H1 (cell line): ENCODE measurements around the gene POLL. TPM values are rescaled to one million over a fixed set of nuclear protein-coding genes. Genes with fewer than 3 reads are reported as not detected.

ENCODE experiments used
- CTCF ChIA-PET: fragments of 300-600 bp; sonication (Branson Sonifier 250); formaldehyde crosslinking; loops from one replicate; lab custom pipeline; 2021; ENCODE audit not compliant: partially characterized antibody; lab: Charles Lee
- POLR2A ChIA-PET: fragments of 300-600 bp; sonication (Branson Sonifier 250); formaldehyde crosslinking; loops from one replicate; lab custom pipeline; 2021; ENCODE audit warnings: inconsistent platforms; ENCODE audit not compliant: partially characterized antibody; lab: Charles Lee
- DNase-seq, 2 experiments: peaks; one replicate each; pipeline versions ENCODE4 v3.0.0 to v3.0.0-alpha.2; 2010 to 2022; ENCODE audit warnings: low spot score in 2 of 2, low read depth in 1 of 2, mixed read lengths in 1 of 2
- FAIRE-seq: peaks from 2 replicates; lab custom pipeline; 2011; peaks lifted over from hg19 to GRCh38; lab: Jason Lieb, UNC
- H2AFZ ChIP-seq: 2 replicates; pipeline ENCODE4 v1.8.1; 2012; ENCODE audit warnings: low read length, inconsistent platforms
- H2AK5ac ChIP-seq: 2 replicates; pipeline ENCODE4 v1.6.1; 2013; ENCODE audit warnings: low read depth, low read length
- H2BK120ac ChIP-seq: replicated peaks from 2 replicates; pipeline ENCODE3; 2013; ENCODE audit warnings: low read depth, low read length, inconsistent platforms
- H2BK12ac ChIP-seq: 2 replicates; pipeline ENCODE4 v1.6.1; 2013; ENCODE audit warnings: low read depth, low read length
- H2BK15ac ChIP-seq: 2 replicates; pipeline ENCODE4 v1.6.1; 2013; ENCODE audit warnings: low read length
- H2BK20ac ChIP-seq: 2 replicates; pipeline ENCODE4 v1.6.1; 2013; ENCODE audit warnings: low read length
- H2BK5ac ChIP-seq: 2 replicates; pipeline ENCODE4 v1.6.1; 2013; ENCODE audit warnings: low read depth, low read length
- H3K14ac ChIP-seq: 2 replicates; pipeline ENCODE4 v1.6.1; 2013; ENCODE audit warnings: inconsistent platforms; ENCODE audit not compliant: insufficient read length
- H3K18ac ChIP-seq: 2 replicates; pipeline ENCODE4 v1.6.1; 2013; ENCODE audit warnings: low read length; ENCODE audit errors: extremely low read depth
- H3K23ac ChIP-seq: 2 replicates; pipeline ENCODE4 v1.6.1; 2013; ENCODE audit warnings: inconsistent platforms; ENCODE audit not compliant: insufficient read length
- H3K23me2 ChIP-seq: 2 replicates; pipeline ENCODE4 v1.6.1; 2013; ENCODE audit warnings: low read depth, low read length
- H3K27ac ChIP-seq: 2 replicates; pipeline ENCODE4 v1.6.1; 2011; ENCODE audit warnings: low read depth, low read length, inconsistent platforms
- H3K27me3 ChIP-seq, 4 experiments: replicated peaks in 1 of 4; 1 replicate in 1 of 4; 2 replicates in 3 of 4; pipeline versions ENCODE4 v1.6.1 to v1.8.1; 2011 to 2013; ENCODE audit warnings: low read length in 3 of 4, mild to moderate bottlenecking in 3 of 4, inconsistent platforms in 2 of 4, mixed read lengths in 2 of 4, moderate library complexity in 1 of 4; ENCODE audit not compliant: control insufficient read depth in 3 of 4, insufficient read depth in 3 of 4; ENCODE audit errors: extremely low read depth in 1 of 4
- H3K36me3 ChIP-seq, 4 experiments: 2 replicates each; pipeline versions ENCODE4 v1.6.1 to v1.8.1; 2011 to 2013; ENCODE audit warnings: mild to moderate bottlenecking in 4 of 4, low read length in 3 of 4, moderate library complexity in 2 of 4, control low read depth in 1 of 4, inconsistent platforms in 1 of 4; ENCODE audit not compliant: insufficient read depth in 4 of 4, control insufficient read depth in 2 of 4
- H3K4ac ChIP-seq: replicated peaks from 2 replicates; pipeline ENCODE3; 2013; ENCODE audit warnings: low read length, low read depth, mixed read lengths, inconsistent platforms; ENCODE audit not compliant: insufficient read length
- H3K4me1 ChIP-seq, 4 experiments: replicated peaks in 1 of 4; 1 replicate in 1 of 4; 2 replicates in 3 of 4; pipeline versions ENCODE4 v1.6.1 to v1.8.1; 2011 to 2013; ENCODE audit warnings: low read length in 3 of 4, inconsistent platforms in 2 of 4, mixed read lengths in 1 of 4; ENCODE audit not compliant: insufficient read depth in 4 of 4, control insufficient read depth in 3 of 4
- H3K4me2 ChIP-seq, 2 experiments: 2 replicates each; pipeline versions ENCODE4 v1.6.1 to v1.8.1; 2011 to 2013; ENCODE audit warnings: low read depth in 2 of 2, low read length in 2 of 2, control low read depth in 1 of 2, inconsistent platforms in 1 of 2, mild to moderate bottlenecking in 1 of 2; ENCODE audit not compliant: insufficient read depth in 1 of 2
- H3K4me3 ChIP-seq, 4 experiments: fragments of 200-600, 300-600 bp in 1 of 4; sonication (generic), shearing (Covaris generic), sonication (Bioruptor Twin) in 1 of 4; 2 replicates each; pipeline versions ENCODE4 v1.5.1 to v1.8.1; 2011 to 2016; ENCODE audit warnings: low read length in 4 of 4, low read depth in 3 of 4, control low read depth in 2 of 4, inconsistent platforms in 2 of 4, mild to moderate bottlenecking in 2 of 4, mixed read lengths in 1 of 4, moderate library complexity in 1 of 4; ENCODE audit not compliant: insufficient read depth in 2 of 4; ENCODE audit errors: extremely low read depth in 1 of 4
- H3K56ac ChIP-seq: replicated peaks from 2 replicates; pipeline ENCODE3; 2013; ENCODE audit warnings: low read depth, mild to moderate bottlenecking, mixed read lengths, low read length, inconsistent platforms; ENCODE audit not compliant: insufficient read length
- H3K79me1 ChIP-seq: 2 replicates; pipeline ENCODE4 v1.6.1; 2013; ENCODE audit warnings: low read depth, low read length, control low read depth
- H3K79me2 ChIP-seq, 2 experiments: 2 replicates each; pipeline versions ENCODE4 v1.6.1 to v1.8.1; 2012 to 2013; ENCODE audit warnings: low read length in 2 of 2, mild to moderate bottlenecking in 2 of 2, inconsistent platforms in 1 of 2; ENCODE audit not compliant: insufficient read depth in 2 of 2, control insufficient read depth in 1 of 2
- H3K9ac ChIP-seq, 4 experiments: replicated peaks in 1 of 4; 1 replicate in 1 of 4; 2 replicates in 3 of 4; pipeline versions ENCODE4 v1.6.1 to v1.8.1; 2011 to 2013; ENCODE audit warnings: low read depth in 3 of 4, low read length in 3 of 4, control low read depth in 2 of 4, mild to moderate bottlenecking in 2 of 4, moderate library complexity in 2 of 4, inconsistent platforms in 1 of 4; ENCODE audit errors: extremely low read depth in 1 of 4
- H3K9me3 ChIP-seq, 2 experiments: 2 replicates each; pipeline versions ENCODE4 v1.6.1 to v1.8.1; 2012 to 2013; ENCODE audit warnings: mild to moderate bottlenecking in 2 of 2, moderate library complexity in 2 of 2, control low read depth in 1 of 2, inconsistent platforms in 1 of 2, low read depth in 1 of 2, low read length in 1 of 2, mixed read lengths in 1 of 2; ENCODE audit not compliant: insufficient read depth in 2 of 2
- H4K20me1 ChIP-seq, 2 experiments: replicated peaks in 1 of 2; 2 replicates each; pipeline versions ENCODE3 to v1.8.1; 2011 to 2013; ENCODE audit warnings: inconsistent platforms in 2 of 2, low read length in 2 of 2, mild to moderate bottlenecking in 1 of 2; ENCODE audit not compliant: insufficient read depth in 2 of 2, control insufficient read depth in 1 of 2
- H4K5ac ChIP-seq: 2 replicates; pipeline ENCODE4 v1.6.1; 2013; ENCODE audit warnings: low read length, low read depth, mixed read lengths, inconsistent platforms; ENCODE audit not compliant: insufficient read length
- H4K8ac ChIP-seq: 2 replicates; pipeline ENCODE4 v1.8.0; 2013; ENCODE audit warnings: mild to moderate bottlenecking, moderate library complexity, low read length, inconsistent platforms; ENCODE audit not compliant: insufficient read depth; ENCODE audit errors: extremely low read depth
- H4K91ac ChIP-seq: replicated peaks from 2 replicates; pipeline ENCODE3; 2013; ENCODE audit warnings: low read length, mixed read lengths, inconsistent platforms; ENCODE audit not compliant: insufficient read length
- POLR2A ChIP-seq, 2 experiments: IDR thresholded peaks; 1 replicate in 1 of 2; 2 replicates in 1 of 2; pipeline ENCODE4 v1.6.1; 2011; ENCODE audit warnings: low read depth in 2 of 2, low read length in 2 of 2, mild to moderate bottlenecking in 2 of 2; ENCODE audit errors: control extremely low read depth in 1 of 2
- RXRA ChIP-seq: IDR thresholded peaks from 2 replicates; pipeline ENCODE4 v1.6.1; 2011; ENCODE audit warnings: low read depth, mild to moderate bottlenecking, low read length, moderate library complexity; ENCODE audit not compliant: insufficient read depth
- WGBS, 2 experiments: shearing (Covaris generic) in 1 of 2; methylation state at CpG; one replicate each; pipeline versions ENCODE4 v1.1.6 to v1.1.7; 2013 to 2015; ENCODE audit warnings: low lambda C conversion rate in 2 of 2, mixed read lengths in 2 of 2, inconsistent platforms in 1 of 2, low coverage in 1 of 2, missing lambda C conversion rate in 1 of 2; ENCODE audit not compliant: insufficient replicate concordance in 2 of 2, insufficient coverage in 1 of 2, insufficient read length in 1 of 2; ENCODE audit errors: extremely low coverage in 1 of 2, missing lambda C conversion rate in 1 of 2; 5-methylcytosine and 5-hydroxymethylcytosine counted together
- polyA plus RNA-seq, 7 experiments: library from polyadenylated mRNA; depleted of rRNA in 3 of 7; stranded (reverse) in 5 of 7; unstranded in 2 of 7; fragments of >200 nt in 5 of 7; fragments of 200-250 nt in 2 of 7; gene quantifications; 1 replicate in 5 of 7; 2 replicates in 1 of 7; 4 replicates in 1 of 7; pipeline versions ENCODE4 v1.2.1 to v1.2.3, GENCODE V29; 2011 to 2013; ENCODE audit warnings: missing spikeins in 2 of 7, mixed read lengths in 2 of 7
- total RNA-seq: library from RNA; stranded (reverse); fragmentation: NEBNext Ultra II Directional; extraction: Animal tissue kit (Norgen Biotek cat#: 25700); gene quantifications from 2 replicates; pipeline ENCODE4 v1.2.1, GENCODE V29; 2021

The POLL gene
- total and polyA plus RNA-seq, 2 of the 8 experiments (the other 6 are each of a cell fraction or from before 2014, with no cell fraction given): 26.1 to 45.9 TPM

GRCh38 chr10:101578192-101578591, 9.9 kb downstream of the POLL start:
- Histone ChIP-seq H2BK5ac (no peak overlapping the region), H3K4me1 (peaks cover 4 to 17% (median 9%) of the 10 kb centered on the region in 4 experiments), H4K5ac (no peak overlapping the region), H2AFZ (no peak overlapping the region), H4K8ac (no peak overlapping the region), H3K27me3 (peaks cover 0 to 4% (median 3%) of the 10 kb centered on the region in 4 experiments; a peak in 4 of 7 replicates), H2BK15ac (no peak overlapping the region), H3K18ac (no peak overlapping the region), H3K4me3 (no peak overlapping the region), H3K23ac (no peak overlapping the region), H2BK20ac (no peak overlapping the region), H3K9me3 (peaks cover 6 to 9% of the 10 kb centered on the region in 2 experiments; a peak in 2 of 4 replicates), H3K23me2 (no peaks in the 10 kb centered on the region), H3K79me1 (no peaks in the 10 kb centered on the region), H2BK120ac (no peak overlapping the region), H3K9ac (no peak overlapping the region), H3K56ac (no peak overlapping the region), H3K4me2 (no peak overlapping the region), H3K14ac (no peak overlapping the region), H3K4ac (no peak overlapping the region), H3K36me3 (peaks cover 4 to 21% (median 7%) of the 10 kb centered on the region in 4 experiments; a peak in 5 of 8 replicates), H4K91ac (no peak overlapping the region), H2BK12ac (no peak overlapping the region), H2AK5ac (no peak overlapping the region), H4K20me1 (peaks cover 0 to 9% of the 10 kb centered on the region in 2 experiments), H3K79me2 (no peaks in the 10 kb centered on the region), H3K27ac (no peak overlapping the region)
- ChIA-PET POLR2A (interaction anchor here (0.6 to 6.5 kb wide), 8 partner anchors 8 to 340 kb away, joined by 3 to 42 read pairs (median 4); partner anchors contain the start of genes DPCD and POLL), CTCF (interaction anchor here (1.3 to 7.5 kb wide), 4 partner anchors 8 to 364 kb away, joined by 3 to 56 read pairs (median 4); no protein-coding TSS in a partner anchor)
- TF ChIP-seq POLR2A (IDR thresholded peaks at IDR 0.05; ENCODE audit: control extremely low read depth in 1 of 2, low read depth in 2 of 2, low read length in 2 of 2): 0 out of 3 replicates have a peak, but pooled peaks of 1 of the 2 experiments have one; percentile 23
- TF ChIP-seq RXRA: no peak
- WGBS, 2 experiments: 94% methylated on average over 5 of the region's 5 CpGs; no CpG with 5 or more reads in 1 of the 2 experiments
- FAIRE-seq: no peak
- DNase-seq: no peak
